Fibroblast of gingiva (primary cell): ENCODE results near the gene CACNA1I.
A peak's percentile ranks its signal among the peaks of the same experiment; 100 is the strongest.

Experiments used
- DNase-seq: peaks from one replicate; pipeline ENCODE4 v3.0.0-alpha.2; 2011; ENCODE audit warnings: low read depth

CACNA1I gene

DNA sequence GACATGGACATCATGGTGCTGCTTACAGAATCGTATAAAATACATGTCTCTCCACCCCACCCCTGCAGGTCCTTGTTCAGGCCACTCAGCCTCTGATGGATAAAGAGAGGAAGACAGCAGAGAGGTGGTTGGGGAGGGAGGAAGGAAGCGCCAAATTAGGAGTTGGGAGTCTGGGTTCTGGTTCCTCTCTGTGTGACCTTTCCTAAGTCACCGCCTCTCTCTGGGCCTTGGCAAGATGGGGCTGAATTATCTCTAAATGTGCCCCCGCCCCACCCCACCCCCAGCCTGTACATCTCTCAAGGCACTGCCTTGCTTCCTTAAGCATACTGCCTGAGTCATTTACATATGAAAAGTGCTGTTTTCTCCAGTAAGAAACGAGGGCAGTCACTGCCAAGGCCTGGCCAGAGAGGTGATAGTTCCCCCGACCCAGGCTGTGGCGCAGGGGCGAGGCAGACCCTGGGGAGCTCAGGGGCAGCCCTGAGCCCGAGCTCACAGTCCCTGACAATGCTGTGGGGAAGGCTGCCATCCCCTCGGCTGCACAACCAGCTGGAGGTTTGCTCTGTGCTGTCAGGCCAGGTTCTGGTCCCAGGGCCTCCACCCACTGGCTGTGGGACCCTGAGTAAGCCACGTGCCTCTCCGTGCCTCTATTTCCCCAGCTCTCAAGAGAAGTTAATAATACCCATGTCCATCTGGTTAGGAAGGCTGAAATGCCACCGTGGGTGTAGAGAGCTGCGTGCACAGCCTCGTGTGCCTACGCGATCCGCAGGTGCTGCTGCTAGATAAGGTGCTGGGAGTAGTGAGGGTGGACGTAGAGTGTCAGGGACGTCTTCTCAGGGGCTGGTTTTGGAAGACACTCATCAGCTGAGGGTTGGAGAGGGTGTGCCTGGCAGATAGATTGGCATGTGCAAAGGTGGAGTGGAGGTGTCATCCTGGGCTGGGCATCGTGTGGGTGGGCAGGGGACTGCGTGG lies 55.3 kb downstream of the CACNA1I start:
- no peak for DNase-seq

DNA sequence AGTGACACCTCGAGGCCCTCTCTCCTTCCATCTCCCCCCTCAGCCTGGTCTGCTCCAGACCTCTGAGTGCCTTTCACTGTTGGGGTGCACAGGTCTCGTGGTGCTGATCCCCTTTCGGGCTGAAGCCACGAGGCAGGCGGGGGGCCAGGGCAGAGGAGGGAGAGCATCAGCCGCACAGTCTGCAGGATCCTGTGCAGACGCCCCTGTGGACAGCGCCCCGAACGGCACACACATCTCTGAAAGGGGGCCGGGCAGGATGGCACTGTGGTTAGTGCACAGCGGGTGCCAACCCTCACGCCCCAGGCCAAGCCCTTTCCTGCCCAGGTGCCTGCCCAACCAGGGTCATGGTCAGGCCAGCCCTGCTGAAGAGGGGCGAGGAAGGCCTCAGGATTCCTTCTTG lies 56.7 kb downstream of the CACNA1I start:
- no peak for DNase-seq

DNA sequence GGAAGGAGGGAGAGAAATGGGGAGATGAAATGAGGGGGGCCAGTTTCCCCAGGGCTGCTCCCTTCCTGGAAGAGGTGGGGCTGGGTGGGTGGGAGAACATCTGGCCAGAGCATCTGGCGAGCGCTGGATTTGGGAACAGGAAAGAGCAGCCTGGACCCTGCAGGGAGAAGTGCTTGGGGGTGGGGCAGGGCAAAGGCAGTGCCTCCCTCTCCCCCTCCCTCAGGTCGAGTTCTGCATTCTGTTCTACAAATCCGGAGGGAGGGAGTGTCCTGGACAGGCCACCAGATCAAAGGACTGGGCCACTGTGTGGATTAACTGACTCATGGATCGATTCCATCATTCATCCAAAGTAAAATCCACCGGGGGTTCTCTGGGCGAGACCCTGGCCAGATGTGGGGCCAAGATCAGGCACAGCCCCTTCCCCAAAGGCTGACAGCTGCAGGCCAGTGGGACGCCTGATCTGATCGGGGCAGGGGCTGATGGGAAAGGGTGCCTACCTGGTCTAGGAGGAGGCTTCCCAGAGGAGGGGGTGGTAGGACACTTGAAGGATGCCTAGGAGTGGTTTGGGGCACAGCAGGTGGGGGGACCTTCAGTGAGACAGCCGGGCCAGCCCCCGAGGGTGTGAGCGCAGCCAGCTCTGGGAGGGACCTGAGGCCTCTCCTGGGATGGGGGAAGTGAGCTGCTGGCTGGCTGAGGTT lies 57.5 kb downstream of the CACNA1I start:
- DNase-seq: no peak

DNA sequence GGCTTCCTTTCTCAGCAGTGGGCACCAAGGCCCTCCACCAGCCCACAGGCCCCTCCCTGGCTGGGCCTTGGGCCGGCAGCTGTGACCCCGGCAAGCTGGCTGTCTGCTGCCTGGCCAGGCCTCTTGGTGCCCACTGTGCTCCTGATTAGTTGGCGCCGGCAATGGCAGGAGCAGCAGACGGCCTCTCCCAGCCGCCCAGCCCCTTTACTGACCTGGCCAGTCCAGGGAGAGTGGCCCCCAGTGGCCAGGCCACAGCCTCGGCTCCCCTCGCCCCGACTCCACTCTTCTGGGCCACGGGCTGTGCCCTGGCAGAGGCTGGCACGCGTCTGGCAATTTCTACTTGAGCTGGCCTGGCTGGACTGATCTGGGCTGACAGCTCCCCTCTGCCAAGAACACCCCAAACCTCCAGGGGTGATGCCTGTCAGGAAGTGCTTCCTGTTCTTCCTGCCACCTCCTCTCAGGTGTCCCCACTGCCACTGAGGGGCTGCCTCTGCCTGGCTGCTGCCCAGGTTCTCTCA lies 58.1 kb downstream of the CACNA1I start:
- no peak for DNase-seq

DNA sequence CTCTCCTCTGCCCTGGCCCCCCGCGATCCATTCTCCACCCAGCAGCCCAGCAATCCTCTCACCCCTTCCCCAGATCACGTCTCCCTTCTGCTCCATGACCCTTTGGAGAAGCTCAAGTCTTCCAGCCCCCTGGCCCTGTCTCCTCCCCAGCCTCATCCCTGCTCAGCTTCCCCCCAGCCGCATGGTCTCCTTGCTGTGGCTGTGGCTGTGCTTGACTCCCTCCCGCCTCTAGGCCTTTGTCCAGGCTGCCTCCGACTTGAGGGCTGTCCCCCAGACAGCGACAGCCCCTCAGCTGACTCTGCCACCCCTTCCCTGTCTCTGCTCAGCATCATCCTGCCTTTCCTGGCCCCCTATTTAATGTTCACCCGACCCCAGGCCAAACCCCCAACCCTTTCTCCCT lies 59.3 kb downstream of the CACNA1I start:
- no peak for DNase-seq

DNA sequence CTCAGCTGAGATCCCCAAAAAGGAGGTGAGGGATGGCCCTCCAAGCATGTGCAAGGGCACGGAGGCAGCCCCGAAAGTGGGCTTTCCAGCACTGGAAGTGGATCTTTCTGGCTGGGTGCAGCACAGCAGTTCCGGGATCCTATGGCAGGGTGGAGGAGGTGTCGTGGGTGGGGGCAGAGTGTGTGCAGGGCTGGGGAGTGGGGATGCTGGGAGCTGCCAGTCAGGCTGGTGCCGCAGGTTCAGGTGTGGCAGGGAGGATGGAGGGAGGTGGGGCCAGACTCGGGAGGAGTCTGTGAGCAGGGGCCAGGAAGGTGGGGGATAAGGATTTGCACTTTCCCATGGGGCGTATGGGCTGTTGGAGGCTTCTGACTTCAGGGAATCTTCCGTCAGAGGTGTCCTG lies 60.2 kb downstream of the CACNA1I start:
- DNase-seq: no peak

DNA sequence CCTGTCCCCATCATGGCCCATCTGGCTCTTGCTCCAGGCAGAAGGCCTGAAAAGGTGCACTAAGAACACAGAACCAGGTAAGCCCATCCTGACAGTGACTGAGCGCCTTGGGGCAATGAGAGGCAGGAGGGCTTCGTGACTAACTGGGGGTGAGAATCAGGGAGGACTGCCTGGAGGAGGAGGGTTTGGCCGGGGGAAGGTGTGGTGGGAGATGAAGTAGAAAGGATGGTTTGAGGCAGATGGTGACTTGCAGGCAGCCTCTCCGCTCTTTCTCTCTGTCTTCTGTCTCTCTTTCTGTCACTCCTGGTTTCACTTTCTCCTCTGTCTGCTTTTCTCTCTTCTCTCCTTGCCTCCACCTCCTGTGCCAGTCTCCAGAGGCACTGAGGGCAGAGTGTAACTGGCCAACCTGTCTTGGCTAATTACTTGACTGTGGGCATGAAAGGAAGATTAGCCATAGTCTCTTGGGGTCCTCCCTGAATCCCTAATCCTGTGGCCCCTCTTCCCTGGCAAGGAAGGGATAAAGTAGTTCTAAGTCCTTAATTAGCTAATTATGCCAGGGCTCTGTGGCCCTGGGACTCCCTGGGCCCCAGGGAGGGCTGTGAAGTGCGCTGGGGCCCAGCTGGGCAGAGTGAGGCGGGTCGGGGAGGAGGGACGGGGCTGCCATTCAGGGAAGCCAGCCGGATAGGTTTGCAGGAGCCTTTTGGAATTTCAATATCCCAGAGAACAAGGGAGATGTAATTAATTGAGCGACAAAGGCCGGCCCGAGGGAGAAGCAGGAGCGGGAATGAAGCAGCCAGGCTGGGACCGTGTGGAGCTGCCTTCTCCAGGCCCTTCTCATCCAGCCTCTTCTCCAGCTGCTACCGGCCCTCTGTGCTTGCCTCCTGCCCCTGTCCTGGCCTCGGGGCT lies 61.1 kb downstream of the CACNA1I start:
- no peak for DNase-seq

DNA sequence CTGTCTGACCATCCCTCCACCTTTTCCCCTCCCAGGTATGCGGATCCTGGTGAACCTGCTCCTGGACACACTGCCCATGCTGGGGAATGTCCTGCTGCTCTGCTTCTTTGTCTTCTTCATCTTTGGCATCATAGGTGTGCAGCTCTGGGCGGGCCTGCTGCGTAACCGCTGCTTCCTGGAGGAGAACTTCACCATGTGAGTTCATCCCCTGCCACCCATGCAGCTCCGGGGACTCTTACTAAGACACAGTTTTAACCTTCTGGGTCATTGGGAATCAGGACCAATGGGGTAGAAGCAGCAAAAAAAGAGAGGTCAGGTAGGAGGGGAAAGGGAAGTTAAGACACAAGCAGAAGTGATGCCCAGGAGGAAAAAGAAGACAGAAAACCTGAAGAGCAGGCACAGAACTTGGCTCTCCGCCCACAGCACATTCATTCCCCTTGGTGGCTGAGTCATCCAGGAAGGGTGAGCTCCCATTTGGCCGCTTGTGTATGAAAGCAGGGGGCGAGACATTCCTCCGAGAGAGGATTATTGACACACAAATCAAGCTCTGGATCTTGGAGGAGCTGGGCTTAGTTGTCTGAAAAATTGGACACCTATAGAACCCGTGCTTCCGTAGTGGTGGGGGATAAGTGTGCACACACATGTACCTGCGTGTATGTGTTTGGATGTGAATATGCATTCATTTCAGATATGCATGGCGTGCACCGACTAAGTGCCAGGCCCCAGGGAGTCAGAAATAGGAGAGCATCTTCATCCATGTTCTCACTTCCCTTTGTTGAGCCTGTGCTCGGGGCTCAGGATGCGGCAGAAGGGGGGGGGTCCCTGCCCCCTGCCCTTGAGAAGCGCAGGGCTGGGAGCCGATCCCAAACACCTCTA lies 64.2 kb downstream of the CACNA1I start:
- peak; percentile 38 for DNase-seq

DNA sequence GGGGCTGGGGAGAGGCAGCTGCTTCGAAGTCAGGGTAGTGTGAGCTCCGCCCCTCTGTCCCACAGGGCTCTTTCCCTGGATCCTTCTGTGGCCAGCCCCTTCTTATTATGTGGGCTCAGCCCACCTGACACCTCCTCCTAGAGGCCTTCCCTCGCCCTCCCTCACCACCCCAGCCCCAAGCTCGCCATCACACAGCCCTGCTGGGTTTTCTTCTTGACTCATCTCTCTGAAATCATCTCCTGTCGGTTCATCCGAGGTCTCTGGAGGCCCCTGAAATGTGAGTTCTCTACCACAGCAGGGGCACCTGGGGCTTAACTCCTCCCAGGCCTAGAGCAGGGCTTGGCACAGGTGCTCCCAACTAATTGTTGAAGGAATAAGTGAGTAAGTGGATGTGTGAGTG lies 65.2 kb downstream of the CACNA1I start:
- no peak for DNase-seq

DNA sequence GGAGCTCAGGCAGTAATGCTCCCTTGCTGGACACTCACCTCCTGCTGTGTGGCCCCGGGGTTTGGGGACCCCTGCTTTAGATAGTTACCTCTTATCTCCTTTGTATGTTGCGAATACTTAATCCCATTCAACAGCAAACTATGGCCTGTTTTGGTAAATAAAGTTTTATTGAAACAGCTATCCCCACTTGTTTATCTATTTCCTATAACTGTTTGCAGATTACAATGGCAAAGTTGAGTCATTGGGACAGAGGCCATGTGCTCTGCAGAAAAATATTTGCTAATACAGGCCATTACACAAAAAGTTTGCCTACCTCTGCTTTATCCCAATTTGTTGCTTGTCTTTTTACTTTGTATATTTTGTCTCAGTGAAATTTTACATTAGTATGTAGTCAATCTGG lies 68.4 kb downstream of the CACNA1I start:
- no peak for DNase-seq

DNA sequence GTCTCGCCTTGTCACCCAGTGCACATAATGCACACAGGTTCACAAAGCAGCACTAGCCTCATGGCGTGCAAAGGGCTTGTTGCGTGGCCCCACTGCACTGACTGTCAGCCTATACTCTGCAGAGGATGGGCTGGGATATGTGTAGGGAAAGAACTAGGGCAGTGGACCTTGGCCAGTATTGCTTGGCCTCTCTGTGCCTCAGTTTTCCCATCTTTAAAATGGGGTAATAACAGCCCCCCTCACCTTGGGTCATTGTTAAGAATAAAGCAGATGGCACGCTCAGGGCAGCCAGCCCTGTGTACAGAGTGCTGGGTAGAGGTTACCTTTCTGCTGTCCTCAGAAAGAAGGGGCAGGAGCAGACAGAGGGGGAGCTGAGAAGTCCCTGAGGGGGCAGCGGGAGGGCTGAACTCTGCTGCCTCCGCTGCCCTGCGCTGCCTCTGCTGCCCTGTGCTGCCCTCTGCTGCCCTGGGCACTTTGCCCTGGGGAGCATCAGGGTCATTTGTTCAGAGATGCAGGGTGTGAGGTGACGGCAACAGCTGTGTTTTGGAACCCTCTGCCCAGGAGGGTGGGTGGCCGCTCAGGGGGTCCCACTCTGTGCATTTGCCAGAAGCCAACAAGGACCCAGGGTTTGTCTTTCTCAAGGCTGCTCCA lies 71.2 kb downstream of the CACNA1I start:
- no peak for DNase-seq

DNA sequence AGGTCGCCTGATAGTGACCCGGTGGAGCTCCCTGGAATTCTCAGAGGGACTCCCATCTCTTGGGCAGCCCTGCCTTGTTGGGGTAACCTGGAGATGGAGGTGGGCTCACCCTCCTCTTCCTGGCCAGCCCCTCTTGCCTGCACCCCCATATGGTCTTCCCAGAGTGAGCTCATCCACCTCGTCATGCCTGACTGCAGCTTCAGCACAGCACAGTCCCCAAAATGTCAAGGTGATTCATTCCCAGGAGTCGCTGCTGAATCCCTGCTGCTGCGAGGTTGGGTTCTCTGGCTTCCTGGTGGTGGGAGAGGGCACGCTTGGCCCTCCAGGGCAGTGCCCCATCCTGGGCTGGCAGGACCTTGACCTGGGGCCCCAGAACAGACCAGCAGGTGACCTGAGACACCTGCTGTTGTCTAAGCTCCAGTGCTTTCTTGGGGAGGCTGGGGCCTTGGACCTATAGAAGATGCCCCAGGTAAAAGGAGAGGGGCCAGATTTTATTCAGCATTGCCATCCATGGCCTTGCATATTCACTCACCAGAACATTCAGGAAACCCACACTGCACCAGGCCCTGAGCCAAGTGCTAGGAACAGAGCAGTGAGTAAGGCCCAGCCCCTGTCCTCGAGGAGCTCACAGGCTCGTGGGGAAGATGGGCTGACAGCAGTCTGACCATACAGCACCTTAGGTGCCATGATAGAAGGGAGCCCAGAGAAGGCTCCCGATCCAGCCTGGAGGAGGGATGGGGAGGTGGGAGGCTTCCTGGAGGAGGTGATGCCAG lies 72.9 kb downstream of the CACNA1I start:
- no peak for DNase-seq

DNA sequence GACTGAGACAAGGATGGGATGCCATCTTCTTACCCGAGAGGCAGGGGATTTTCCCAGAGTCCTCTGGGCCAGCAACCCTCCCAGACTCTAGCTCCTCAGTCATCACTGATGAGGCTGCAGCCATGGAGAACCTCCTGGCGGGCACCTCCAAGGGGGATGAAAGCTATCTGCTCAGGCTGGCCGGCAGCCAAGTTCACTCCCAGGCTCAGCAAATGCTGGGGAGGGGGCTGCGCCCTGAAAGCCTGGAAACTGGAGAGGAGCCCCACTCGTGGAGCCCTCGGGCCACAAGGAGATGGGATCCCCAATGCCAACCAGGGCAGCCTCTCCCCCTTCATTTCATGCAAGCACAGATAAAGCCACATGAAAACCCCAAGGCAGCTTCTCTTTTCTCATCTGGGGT lies 75.0 kb downstream of the CACNA1I start:
- DNase-seq: no peak

DNA sequence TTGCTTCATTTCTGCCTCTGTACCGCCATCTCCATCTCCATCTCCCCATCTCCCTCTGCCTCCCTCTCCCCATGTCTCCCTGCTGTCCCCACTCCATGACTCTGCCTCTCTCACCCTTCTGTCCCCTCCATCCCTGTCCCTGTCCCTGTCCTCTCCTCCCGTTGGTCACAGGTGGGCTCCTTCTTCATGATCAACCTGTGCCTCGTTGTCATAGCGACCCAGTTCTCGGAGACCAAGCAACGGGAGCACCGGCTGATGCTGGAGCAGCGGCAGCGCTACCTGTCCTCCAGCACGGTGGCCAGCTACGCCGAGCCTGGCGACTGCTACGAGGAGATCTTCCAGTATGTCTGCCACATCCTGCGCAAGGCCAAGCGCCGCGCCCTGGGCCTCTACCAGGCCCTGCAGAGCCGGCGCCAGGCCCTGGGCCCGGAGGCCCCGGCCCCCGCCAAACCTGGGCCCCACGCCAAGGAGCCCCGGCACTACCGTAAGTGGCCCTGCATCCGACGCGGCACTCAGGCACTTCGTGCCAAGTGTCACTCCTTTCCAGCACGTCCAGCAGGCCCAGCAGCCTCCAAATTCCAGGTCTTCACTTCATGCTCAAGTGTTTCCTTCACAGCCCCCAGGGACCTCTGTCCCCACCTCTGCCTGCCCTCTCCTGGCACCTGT lies 76.0 kb downstream of the CACNA1I start:
- no peak for DNase-seq

DNA sequence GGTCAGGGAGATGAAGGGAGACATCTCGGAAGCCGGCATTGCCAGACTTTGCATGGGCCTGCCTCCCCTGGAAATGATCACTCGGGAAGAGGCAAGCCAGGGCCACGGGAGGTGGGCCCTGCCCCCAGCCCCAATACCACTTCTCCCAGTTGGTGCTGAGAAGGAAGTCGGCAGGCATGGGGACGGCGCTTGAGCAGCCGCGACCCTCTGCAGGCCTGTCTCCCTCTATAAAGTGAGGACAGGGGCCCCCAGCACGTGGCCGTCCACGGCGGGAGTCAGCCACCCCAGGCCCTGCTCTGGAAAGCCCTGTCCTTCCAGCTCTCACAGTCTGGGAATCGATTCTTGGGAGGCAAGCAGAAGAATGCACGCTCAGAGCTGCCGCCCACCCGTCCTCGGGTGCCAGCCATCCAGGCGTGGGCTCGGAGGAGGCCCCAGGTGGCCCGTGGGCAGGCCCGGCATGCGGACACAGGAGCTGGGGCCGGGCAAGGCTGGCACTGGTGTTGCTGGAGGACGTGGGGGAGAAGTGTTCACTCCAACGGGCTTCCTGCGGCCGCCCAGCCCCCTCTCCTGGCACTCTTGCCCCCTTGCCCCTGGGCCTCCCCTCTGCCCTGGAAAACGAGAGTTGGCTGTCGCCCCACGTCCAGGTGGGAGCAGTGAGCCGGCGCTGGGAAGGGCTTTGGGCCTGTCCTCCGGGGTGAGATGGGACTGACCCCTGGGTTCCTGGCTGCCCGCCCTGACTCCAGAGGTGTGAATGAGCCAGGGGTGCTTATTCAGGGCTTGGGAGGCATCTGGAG lies 77.5 kb downstream of the CACNA1I start:
- DNase-seq: no peak

DNA sequence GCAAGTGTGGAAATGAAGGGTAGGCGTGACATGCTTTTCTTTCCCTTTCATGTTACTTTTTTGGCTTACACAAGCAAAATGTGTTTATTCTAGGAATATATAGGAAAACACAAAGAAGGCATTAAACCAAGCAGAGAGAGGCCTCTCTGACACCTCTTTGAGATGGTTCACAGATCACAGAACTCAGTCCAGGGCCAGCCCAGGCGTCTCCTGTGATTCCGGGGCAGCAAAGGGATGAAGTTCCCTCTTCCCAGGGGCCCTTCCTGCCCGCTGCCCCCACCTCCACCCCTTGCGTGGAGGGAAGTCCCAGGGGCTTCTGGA lies 78.0 kb downstream of the CACNA1I start:
- no peak for DNase-seq

DNA sequence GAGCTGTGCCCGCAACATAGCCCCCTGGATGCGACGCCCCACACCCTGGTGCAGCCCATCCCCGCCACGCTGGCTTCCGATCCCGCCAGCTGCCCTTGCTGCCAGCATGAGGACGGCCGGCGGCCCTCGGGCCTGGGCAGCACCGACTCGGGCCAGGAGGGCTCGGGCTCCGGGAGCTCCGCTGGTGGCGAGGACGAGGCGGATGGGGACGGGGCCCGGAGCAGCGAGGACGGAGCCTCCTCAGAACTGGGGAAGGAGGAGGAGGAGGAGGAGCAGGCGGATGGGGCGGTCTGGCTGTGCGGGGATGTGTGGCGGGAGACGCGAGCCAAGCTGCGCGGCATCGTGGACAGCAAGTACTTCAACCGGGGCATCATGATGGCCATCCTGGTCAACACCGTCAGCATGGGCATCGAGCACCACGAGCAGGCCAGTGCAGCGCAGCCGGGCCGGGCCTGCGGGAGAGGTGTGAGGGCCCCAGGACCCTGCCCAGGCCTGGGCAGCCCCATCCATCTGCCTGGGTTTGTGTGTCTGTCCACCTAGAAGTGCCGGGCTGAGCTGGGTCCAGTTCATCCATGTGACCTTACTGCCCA lies 79.0 kb downstream of the CACNA1I start:
- no peak for DNase-seq
